ENCODE data around the gene FANCC. TPM values are rescaled to one million over a fixed set of nuclear protein-coding genes. Genes with fewer than 3 reads are reported as not detected.

FANCC gene
- total RNA-seq, 1 donor from 2014 or later: 7.9 TPM

DNA sequence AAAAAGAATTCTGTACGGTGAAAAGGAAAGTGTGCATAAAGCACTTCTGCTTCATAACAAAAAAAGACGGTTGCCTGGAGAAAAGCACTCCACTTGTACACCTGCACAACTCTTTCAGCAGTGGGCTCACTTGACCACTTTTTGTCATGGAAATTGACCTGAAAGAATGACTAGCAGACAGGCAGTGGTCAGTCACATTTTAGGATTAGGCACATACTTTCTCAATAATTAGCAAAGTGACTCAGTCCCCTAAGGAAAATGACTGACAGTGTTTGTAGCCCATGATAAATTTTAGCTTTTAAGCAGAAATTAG, 169.3 kb downstream of the FANCC start:
- no peaks in the 10 kb centered on the region for H3K79me2 ChIP-seq (ENCODE audit: insufficient read depth, low read length)
- H3K4me3 ChIP-seq (ENCODE audit: insufficient read depth, low read depth, low read length): no peak overlapping the region
- DNase-seq (ENCODE audit: low read depth) (no peak), FAIRE-seq (no peak)
- H2AFZ ChIP-seq (ENCODE audit: low read depth, low read length): no peak overlapping the region
- Mint-ChIP-seq H3K9me3 (ENCODE audit: unreplicated experiment) (no peaks in the 10 kb centered on the region), H3K4me3 (ENCODE audit: unreplicated experiment) (no peak overlapping the region), H3K36me3 (ENCODE audit: low read depth, unreplicated experiment) (peaks cover 2% of the 10 kb centered on the region), H3K4me1 (ENCODE audit: low read depth, unreplicated experiment) (peaks cover 21% of the 10 kb centered on the region), H3K27ac (ENCODE audit: unreplicated experiment) (no peak overlapping the region), H3K27me3 (ENCODE audit: low read depth, unreplicated experiment) (no peaks in the 10 kb centered on the region)
- H3K27me3 ChIP-seq (ENCODE audit: insufficient read depth, low read length): no peaks in the 10 kb centered on the region
- no peak for TF ChIP-seq EZH2 (IDR thresholded peaks at IDR 0.05; ENCODE audit: insufficient read depth, low read length)
- no peak for TF ChIP-seq CTCF (IDR thresholded peaks at IDR 0.05; ENCODE audit: insufficient read depth, low read depth, low read length)
- H3K27ac ChIP-seq (ENCODE audit: low read depth, low read length): no peak overlapping the region
- H3K36me3 ChIP-seq (ENCODE audit: insufficient read depth, low read length): no peaks in the 10 kb centered on the region
- H3K4me2 ChIP-seq (ENCODE audit: low read length): no peak overlapping the region
- H3K9ac ChIP-seq (ENCODE audit: low read length): no peak overlapping the region
- no peaks in the 10 kb centered on the region for H4K20me1 ChIP-seq (ENCODE audit: insufficient read depth, low read length)
- H3K4me1 ChIP-seq (ENCODE audit: insufficient read depth, low read length): peaks cover 4% of the 10 kb centered on the region
- no peaks in the 10 kb centered on the region for H3K9me3 ChIP-seq (ENCODE audit: insufficient read depth, low read depth, low read length)

GRCh38 chr9:95147452-95148207, 169.9 kb downstream of the FANCC start:
- H3K4me3 ChIP-seq (ENCODE audit: insufficient read depth, low read depth, low read length): no peak overlapping the region
- no peak for TF ChIP-seq CTCF (IDR thresholded peaks at IDR 0.05; ENCODE audit: insufficient read depth, low read depth, low read length)
- no peaks in the 10 kb centered on the region for H3K9me3 Mint-ChIP-seq (ENCODE audit: unreplicated experiment)
- peak; percentile 24 for DNase-seq (ENCODE audit: low read depth)
- no peaks in the 10 kb centered on the region for H4K20me1 ChIP-seq (ENCODE audit: insufficient read depth, low read length)
- H3K79me2 ChIP-seq (ENCODE audit: insufficient read depth, low read length): no peaks in the 10 kb centered on the region
- peak overlapping the region; percentile 80 for H3K27ac Mint-ChIP-seq (ENCODE audit: unreplicated experiment)
- no peak overlapping the region for H2AFZ ChIP-seq (ENCODE audit: low read depth, low read length)
- H3K36me3 ChIP-seq (ENCODE audit: insufficient read depth, low read length): no peaks in the 10 kb centered on the region
- H3K4me1 Mint-ChIP-seq (ENCODE audit: low read depth, unreplicated experiment): peaks cover 27% of the 10 kb centered on the region
- no peak overlapping the region for H3K4me3 Mint-ChIP-seq (ENCODE audit: unreplicated experiment)
- no peak overlapping the region for H3K4me2 ChIP-seq (ENCODE audit: low read length)
- H3K27ac ChIP-seq (ENCODE audit: low read depth, low read length): no peak overlapping the region
- no peak overlapping the region for H3K9ac ChIP-seq (ENCODE audit: low read length)
- peaks cover 5% of the 10 kb centered on the region for H3K36me3 Mint-ChIP-seq (ENCODE audit: low read depth, unreplicated experiment)
- H3K27me3 Mint-ChIP-seq (ENCODE audit: low read depth, unreplicated experiment): no peaks in the 10 kb centered on the region
- H3K27me3 ChIP-seq (ENCODE audit: insufficient read depth, low read length): no peaks in the 10 kb centered on the region
- no peak for FAIRE-seq
- H3K4me1 ChIP-seq (ENCODE audit: insufficient read depth, low read length): peaks cover 4% of the 10 kb centered on the region
- H3K9me3 ChIP-seq (ENCODE audit: insufficient read depth, low read depth, low read length): no peaks in the 10 kb centered on the region
